GM04503 (cell line): ENCODE data around the gene RHCG.
"Not testable (repeated sequence)": the region's sequence is repeated elsewhere in the genome, so short reads cannot be mapped to it uniquely, and the experiment has no call there.

Experiments used
- DNase-seq: peaks from one replicate; pipeline ENCODE4 v3.0.0-alpha.2; 2012; ENCODE audit warnings: low read depth

Gene RHCG

DNA sequence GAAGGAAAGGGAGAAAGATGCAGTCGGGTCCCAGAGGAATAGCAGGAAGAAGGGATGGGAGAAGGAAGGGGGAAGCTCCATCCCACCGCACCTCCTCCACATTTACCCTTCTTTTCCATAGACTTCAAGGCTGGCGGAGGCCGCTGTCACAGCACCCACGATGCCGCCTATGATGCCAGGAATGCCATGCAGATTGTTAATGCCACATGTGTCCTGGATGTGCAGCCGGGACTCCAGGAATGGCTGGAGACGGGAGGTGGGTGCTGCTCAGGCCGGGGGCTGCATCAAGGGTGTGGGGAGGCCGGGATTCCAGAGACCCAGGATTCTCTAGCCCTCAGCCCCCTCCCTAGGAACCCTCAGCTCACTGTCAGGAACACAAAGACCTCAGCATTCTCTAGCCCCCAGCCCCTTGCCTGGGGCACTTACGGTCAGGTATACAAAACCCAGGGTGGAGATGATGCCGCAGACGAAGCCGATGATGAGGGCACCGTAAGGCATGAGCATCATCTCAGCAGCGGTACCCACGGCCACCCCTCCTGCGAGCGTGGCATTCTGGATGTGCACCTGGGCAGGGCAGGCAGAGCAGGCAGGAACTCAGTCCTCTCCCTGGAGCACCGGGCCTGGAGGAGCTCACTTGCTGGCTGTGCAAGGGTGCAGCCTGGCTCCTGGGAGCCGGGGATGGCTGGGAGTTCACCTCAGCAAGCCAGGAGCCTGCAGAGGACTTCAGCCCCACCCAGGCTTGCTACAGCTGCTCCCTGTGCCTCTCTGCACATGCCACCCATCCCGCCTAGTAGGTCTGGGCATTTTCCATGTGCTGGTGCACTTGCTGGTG, 18.8 kb downstream of the RHCG start:
- no peak for DNase-seq

DNA sequence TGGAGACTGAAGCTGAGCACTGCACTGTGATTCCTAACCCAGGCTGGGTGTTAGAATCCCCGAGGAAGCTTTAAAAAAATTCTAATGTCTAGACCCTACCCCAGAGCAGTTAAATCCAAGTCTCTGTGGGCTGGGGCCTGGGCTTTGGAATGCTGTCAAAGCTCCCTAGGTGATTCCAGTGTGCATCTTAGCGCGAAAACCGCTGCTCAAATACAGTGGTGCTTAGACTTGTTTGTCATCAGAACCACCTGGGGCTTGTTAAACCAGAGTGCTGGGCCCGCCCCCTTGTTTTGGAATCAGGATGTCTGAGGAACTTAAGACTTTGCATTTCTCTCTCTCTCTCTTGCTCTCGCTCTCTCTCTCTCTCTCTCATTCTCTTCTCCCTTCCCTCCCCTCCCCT, 20.7 kb downstream of the RHCG start:
- DNase-seq = no peak

DNA sequence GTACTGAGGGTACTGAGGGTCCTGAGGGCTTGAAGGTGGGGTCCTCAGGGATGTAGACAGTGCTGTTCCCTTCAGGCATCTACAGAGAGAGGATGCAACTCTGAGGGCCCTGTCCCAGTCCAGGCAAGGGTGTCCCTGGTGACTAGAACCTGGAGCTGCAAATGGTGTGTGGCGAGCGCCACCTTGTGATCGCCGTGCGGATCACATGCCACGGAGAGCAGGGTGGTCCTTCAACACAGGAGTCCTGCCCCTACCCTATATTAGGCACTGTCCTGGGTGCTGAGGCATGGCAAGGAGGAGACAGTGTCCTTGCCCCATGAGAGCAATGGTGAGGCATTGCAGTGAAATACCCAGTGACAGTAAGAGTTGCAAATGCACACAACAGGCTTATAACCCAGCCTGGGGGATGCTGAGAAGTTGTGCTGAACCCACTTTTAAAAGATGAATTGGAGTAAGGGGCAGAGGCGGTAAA, 23.6 kb downstream of the RHCG start:
- no peak for DNase-seq

DNA sequence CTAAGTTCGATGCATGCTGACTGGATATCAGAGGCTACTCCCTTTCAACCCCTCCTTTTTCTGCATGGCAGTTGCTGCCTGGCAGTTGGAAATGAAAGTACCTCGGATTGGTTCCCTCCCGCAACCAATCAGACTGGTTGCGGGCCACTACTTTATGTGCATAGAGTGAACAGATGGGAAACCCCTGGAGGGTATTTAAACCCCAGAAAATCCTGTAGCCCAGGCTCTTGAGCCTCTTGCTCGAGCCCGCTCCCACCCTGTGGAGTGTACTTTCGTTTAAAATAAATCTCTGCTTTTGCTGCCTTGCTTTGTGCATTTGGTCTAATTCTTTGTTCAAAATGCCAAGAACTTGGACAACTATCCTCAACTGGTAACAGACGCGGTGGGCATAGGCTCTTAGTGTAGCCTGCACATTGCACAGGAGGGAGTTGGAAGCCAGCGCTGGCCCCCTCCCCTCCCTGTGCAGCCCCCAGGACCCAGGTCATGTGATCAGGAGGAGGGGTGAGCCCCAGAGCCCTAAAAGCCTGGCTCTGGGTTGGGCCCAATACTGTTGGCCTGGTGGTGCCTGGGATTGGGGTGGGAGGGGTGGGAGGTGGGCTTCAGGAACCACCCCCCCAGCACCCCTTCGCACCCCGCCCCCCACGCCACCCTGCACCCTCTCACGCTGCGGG, 26.8 kb downstream of the RHCG start:
- no peak for DNase-seq

DNA sequence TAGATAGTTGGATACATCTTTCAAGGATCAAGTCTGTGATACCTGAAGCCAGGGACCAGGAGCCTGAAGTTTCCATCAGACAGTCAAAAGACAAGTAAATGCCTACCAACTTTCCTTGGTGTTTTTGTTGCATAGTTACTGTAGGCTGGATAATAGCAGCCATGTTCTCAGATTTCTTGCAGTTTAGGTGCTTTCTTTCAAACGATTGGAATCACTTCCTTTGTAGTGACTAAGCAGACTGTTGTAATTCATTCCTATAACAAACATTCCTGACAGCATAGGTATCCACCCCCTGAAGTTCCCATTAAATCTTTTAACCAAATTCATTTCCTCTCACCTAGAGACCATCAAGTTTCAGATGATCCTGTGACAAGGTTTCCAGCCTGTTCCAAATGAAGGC, 27.6 kb downstream of the RHCG start:
- not testable (repeated sequence) for DNase-seq

DNA sequence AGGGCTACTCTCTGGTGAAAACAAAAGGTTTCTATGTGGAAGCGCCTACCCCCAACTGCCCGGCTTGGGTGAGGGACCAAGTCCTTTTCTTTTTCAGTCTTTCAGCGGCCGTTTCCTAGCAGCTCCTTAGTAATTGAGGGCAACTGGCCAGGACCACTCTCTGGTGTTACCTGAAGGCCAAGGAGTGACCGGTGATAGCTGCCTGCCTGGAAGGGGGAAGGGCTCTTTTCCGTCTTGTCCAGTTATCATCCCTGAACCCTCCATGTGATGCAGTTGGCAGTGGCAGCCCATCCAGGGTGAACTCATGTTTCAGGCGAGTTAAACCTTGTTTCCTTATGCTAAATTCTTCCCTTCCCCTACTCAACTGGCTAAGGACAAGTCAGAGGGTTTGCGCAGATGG, 33.3 kb downstream of the RHCG start:
- no peak for DNase-seq

DNA sequence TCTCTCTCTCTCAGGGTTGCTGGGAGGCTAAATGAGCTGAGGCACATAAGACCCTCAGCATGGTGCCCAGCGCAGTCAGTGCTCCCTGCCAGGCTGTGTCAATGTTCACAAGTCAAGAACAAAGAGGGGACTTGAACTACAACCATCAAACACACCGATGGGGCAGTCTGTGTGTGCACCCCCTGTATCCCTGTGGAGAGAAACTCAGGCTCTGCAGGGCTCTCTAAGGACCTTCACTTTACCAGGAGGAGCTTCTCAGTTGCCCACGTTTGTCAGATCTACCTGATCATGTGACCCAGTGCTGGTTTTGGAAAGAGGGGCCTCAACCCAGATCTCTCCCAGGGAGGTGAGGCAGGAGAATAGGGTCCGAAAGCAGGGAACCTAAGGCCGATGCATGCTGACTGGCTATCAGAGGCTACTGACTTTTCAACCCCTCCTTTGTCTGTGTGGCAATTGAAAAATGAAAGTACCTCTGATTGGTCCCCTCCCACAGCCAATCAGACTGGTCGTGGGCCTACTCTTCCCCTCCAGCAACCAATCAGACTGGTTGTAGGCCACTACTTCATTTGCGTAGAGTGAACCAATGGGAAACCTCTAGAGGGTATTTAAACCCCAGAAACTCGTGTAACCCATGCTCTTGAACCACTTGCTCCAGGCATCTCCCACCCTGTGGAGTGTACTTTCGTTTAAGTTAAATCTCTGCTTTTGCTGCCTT, 34.0 kb downstream of the RHCG start:
- no peak for DNase-seq

DNA sequence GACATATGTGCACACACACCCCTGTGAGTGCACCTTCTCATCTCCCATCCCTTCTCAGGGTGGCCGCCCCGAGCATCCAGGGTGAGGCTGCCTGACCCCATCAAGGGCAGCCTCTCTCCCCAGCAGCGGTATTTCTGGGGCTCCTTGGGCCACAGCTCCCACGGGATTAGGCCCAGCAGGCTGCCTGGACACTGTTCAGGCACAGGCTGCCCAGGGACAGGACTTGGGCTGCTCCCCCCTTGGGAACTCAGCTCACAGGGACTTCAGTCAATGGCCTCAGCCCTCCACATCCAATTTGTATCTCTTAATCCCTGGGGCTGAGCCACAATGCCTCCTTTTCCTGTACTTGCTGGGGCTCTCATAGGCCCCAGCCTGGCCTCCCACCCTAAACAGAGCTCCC, 35.0 kb downstream of the RHCG start:
- DNase-seq = no peak

DNA sequence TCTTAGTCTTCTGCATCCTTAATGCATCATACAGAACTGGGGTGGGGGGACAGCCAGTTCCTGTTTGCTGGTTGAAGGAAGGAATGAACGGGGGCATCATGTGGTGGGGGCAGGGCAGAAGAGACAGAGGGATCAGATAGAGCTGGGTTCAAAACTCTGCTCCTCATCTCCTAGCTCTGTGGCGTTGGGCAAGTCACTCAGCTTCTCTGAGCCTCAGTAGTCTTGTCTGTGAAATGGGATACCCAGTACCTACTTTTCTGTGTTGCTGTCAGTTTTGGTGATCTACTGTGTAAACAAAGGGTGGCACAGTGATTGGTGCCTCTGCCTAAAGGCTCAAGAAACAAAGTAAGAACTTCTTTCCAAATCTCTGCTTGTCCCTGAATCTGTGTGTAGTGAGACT, 36.3 kb downstream of the RHCG start:
- no peak for DNase-seq

DNA sequence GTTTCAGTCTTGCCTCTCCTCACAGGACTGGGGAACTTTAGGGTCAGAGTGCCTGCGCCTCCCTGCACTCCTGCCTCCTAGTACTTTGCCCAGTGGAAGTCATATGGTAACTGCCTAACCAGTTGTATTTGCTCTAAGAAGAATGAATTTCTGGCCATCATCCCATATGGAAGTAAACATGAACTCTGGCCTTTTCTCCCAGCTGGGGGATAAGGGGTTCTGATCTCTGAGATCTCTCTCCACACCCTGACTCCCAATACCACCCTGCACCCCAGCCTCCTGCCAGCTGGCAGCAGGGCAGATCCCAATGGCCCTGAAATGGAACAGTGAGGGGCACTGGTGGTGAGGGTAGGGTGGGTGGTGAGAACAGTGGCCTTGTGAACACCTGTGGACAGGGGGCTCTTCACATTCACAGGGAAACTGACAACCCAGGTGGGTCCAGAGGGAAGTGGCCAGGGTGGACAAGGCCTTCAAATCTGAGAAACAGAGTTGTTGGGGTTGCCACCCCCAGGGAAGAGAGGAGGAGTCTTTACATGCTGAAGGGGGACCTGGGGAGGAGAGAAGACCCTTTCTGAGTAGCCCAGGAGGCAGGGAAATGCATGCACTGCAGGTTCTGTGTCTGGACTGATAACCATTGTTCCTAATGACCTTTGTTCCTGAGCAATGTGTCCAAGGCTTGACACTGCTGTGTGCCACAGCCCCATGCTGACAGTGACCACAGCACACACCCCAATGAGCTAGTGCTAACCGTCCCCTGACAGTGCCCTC, 36.9 kb downstream of the RHCG start:
- no peak for DNase-seq

DNA sequence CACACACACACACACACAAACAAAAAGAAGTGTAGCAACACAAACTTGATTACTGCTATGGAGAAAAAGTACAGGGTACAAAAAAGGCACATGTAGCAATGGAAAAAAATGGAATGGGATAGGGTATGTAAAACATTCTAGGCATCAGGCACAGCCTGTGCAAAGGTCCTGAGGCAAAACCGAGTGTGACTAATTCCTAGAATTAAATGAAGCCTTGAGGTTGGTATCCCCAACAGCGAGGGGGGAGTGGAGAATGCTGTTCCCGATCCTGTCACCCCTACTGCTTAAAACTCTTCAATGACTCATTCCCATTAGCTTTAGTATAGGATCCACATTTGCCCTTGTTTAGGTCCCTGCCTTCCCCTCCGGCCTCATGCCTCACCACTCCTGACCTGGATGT, 37.9 kb downstream of the RHCG start:
- no peak for DNase-seq

DNA sequence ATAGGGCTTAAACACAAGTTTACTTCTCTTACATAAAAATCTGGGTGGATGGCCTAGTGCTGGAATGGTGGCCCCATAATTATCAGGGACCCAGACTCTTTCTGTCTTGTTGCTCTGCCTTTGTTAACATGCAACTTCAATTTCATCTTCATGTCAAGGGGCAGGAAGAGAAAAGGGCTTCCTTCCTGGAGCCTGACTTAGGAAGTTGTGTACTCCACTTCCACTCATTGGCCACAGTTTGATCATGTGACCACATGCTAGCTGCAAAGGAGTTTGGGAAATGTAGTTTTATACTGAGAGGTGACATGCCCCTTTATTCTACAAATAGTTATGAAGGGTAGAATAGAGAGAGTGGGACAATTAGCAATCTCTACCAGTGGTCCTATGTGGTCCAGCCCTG, 39.3 kb downstream of the RHCG start:
- DNase-seq = no peak

DNA sequence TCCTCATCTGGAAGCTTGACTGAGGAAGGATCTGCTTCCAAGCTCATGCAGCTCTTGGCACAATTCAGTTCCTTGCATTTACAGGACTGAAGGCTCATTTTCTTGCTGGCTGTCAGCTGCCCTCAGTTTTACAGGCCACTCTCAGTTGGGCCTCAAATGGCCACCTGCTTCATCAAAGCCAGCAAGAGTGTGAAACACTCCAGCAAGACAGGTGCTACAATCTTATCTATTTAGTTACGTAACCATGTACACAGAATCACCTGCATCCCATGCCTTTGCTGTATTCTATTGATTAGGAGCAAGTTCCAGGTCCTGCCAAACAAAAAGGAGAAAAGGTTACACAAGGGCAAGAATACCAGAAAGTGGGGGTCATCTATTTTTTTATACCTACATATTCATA, 40.8 kb downstream of the RHCG start:
- DNase-seq = no peak

DNA sequence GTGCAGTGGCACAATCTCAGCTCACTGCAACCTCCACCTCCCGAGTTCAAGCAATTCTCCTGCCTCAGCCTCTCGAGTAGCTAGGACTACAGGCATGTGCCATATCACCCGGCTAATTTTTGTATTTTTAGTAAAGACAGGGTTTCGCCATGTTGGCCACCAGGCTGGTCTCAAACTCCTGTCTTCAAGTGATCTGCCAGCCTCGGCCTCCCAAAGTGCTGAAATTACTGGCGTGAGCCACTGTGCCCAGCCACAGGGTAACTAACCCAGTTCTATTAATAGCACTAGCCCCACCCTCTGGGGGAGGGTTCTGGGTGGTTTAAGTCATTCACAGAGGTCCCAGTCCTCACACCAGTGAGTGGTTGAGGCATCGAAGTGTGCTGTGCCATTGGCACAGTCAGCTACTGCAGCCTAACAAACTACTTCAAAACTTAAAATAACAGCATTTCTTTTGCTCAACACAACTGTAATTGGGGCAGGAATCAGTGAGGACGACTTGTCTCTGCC, 44.0 kb downstream of the RHCG start:
- no peak for DNase-seq

DNA sequence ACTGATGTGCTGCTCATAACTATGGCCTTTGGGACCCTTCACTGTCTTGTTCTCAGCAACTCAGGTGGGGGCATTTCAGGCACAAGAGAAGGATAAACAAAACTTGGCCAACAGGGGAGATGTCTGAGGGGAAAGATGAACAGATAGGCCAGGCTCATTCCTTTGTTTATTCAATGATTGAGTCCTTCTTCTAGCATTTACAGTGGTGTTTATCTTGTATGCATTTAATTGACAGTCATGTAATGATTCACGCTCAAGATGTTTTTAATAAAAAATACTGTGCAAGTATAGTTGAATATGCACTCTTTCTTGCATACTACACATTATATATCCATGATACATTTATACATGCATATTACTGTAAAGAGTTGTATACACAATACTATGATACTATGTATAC, 44.5 kb downstream of the RHCG start:
- DNase-seq = no peak

DNA sequence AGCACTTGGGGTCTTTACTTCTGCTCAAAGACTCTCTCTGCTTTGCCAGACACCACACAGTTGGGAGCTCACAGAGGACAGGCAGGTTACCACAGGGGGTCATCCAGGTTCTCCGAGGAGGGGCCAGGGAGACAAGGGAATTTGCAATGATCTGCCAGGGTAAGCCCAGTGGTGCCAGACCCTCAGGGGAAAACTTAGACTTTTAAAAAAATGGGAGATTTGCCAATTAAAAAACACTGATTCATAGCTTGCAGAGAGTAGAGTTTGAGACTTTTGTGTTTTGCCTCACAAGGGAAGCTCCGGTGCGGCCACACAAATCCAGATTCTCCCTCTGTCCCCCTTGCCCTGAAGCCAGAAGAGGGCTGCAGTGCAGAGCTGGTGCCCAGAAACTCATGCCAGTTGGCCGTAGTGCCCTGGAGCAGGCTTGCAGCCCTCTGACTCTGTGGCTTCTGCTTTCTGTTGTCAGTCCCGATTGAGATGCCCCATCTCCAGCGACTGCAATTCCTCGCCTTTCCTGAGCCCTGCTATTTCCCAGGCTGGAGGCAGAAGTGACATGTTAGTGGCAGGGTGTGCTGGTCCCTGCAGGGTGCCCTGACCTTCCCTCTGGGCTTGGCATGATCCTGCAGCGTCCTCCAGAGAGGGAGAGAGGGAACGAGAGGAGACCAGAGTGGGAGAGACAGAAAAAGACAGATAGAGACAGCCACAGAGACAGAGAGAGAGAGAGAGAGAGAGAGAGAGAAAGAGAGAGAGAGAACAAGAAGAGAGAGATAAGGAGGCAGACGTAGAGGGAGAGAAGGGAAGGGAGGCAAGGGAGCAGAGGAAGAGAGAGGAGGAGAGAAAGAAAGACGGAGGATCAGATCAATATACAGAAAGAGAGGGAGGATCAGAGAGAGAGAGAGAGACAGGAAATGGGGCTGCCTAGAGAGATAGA, 46.0 kb downstream of the RHCG start:
- no peak for DNase-seq

DNA sequence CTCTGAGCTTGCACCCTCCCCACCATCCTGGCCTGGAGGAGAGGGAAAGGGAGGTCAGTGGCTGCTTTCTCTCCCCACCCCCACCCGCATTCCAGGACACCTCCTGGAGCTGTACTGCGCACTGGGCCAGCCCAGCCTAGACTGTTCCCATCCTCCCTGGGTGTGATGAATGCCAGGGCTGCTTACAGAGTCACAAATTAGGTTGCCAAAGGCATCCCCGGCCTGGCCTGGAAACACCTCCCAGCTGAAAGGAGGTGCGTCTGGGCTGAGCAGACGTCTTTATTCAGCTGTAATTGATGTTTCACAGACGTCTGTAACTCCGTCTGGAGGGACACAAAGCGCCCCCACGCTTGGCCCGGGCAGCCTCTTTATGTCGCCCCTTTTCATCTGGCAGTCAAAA, 47.6 kb downstream of the RHCG start:
- no peak for DNase-seq

DNA sequence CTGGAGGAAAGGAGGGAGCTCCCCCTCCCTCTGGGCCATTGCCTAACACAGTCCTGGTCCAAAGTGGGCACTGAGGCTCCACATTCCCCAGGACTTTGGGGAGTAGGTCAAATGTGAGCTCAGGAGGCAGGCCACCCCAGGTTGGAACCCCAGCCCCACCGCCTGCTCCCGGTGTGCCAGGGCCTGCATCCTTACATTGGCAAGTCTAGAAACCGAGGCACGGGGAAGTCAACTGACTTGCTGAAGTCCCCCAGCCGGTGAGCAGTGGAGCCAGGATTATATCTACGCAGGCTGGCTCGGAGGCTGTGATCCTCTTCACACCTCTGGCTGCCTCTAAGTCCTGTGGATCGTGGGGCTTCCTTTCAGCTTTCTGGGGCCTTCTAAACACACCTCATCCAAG, 48.7 kb downstream of the RHCG start:
- DNase-seq = no peak

DNA sequence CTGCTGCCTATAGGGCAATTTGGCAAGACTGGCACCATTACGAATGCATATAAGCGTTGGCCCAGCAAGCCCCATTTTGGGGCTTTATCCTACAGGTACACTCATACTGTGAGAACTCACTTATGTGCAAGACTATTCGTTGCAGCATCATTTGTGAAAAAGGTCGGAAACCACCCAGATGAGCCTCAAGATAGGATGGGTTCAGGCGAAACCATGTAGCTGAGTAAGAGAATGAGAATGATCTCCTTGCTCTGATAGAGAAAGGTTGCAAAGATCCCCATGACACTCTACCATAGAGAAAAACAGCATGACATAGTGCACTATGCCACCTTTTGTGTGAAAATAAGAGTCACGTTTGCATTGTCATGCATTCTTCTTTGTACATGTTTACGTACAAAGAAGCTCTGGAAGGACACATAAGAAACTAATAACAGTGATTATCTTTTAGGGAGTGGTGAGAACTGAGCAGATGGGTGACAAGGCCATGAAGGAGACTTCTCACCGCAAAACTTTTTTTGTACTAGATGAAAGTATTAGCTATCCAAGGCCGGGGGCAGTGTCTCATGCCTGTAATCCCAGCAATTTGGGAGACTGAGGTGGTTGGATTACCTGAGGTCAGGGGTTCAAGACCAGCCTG, 50.0 kb downstream of the RHCG start:
- no peak for DNase-seq

DNA sequence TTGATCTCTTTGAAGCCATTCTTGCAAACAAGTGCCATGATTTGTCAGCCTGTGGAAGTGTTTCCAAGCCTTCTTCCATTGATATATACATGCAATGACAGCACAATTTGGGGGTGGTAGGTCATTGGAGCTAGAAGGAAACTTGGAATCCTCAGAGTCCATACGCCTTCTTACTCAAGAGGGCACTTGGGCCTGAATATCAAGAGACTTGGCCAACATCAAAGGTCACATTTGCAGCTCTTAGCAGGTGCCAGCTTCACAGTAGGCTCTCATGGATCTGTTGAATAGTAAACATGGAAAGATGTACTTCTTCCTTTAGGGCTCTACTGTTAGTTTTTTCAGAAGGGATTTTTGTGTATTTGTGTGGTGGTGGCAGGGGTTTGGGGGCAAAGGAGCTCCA, 50.9 kb downstream of the RHCG start:
- no peak for DNase-seq
